Testis (tissue), 3 donors: ENCODE results near the gene OLFML1. TPM values are rescaled to one million over a fixed set of nuclear protein-coding genes. Genes with fewer than 3 reads are reported as not detected.

Experiments used
- DNase-seq: peaks from one replicate; pipeline ENCODE4 v3.0.0-alpha.2; 2019
- H3K27ac ChIP-seq, 2 donors: fragments of 200-600 bp; sonication (generic); one replicate each; pipeline ENCODE4 v1.5.1; 2019
- H3K27me3 ChIP-seq: fragments of 200-600 bp; sonication (generic); one replicate; pipeline ENCODE4 v1.5.1; 2019
- H3K36me3 ChIP-seq: fragments of 200-600 bp; sonication (generic); one replicate; pipeline ENCODE4 v1.5.1; 2017; ENCODE audit warnings: low read depth; ENCODE audit errors: missing control alignments
- H3K4me1 ChIP-seq: fragments of 200-600 bp; sonication (generic); one replicate; pipeline ENCODE4 v1.5.1; 2019
- H3K4me3 ChIP-seq, 2 donors: fragments of 200-600 bp; sonication (generic); one replicate each; pipeline ENCODE4 v1.5.1; 2017 to 2019
- H3K9me3 ChIP-seq: fragments of 200-600 bp; sonication (generic); one replicate; pipeline ENCODE4 v1.5.1; 2017
- CTCF ChIP-seq, 3 experiments: fragments of 450-650 bp in 2 of 3; fragments of 200-600 bp in 1 of 3; sonication (generic) in 1 of 3; IDR thresholded peaks; one replicate each; pipeline ENCODE4 v1.5.1; 2016 to 2019; ENCODE audit warnings: antibody characterized with exemption in 3 of 3, mild to moderate bottlenecking in 2 of 3, moderate library complexity in 1 of 3
- POLR2A ChIP-seq: fragments of 450-650 bp; IDR thresholded peaks from one replicate; pipeline ENCODE4 v1.6.1; 2017; ENCODE audit warnings: antibody characterized with exemption, mild to moderate bottlenecking, moderate library complexity
- WGBS, 2 donors: methylation state at CpG; one replicate each; pipeline ENCODE4 v1.1.5; 2018; 5-methylcytosine and 5-hydroxymethylcytosine counted together
- intact Hi-C: fragments of 100-400 bp; cut with DNase I; formaldehyde crosslinking; loops from one replicate; pipeline ENCODE4 v1.15.1; 2023; ENCODE audit warnings: low total_unique reads
- polyA plus RNA-seq: library from polyadenylated mRNA; stranded (reverse); fragments of 350-450 nt; fragmentation: Illumina TruSeq; extraction: RNeasy Lipid Tissue Mini Kit (QIAGEN cat#74804); gene quantifications from one replicate; pipeline ENCODE4 v1.2.3, GENCODE V29; 2014; ENCODE audit warnings: low read depth, low replicate concordance; ENCODE audit not compliant: insufficient read depth
- total RNA-seq, 2 donors: library from RNA; depleted of rRNA; stranded (reverse); fragments of >200 nt; gene quantifications; one replicate each; pipeline ENCODE4 v1.2.3, GENCODE V29; 2016

OLFML1 gene
- total and polyA plus RNA-seq, 3 donors from 2014 or later = 2.9 to 15.3 (median 3.0) TPM

GRCh38 chr11:7457211-7457610 is 28.1 kb upstream of the OLFML1 start:
- no peaks in the 10 kb centered on the region for H3K27me3 ChIP-seq
- 52 to 85% methylated on average over 1 of the region's 1 CpG for WGBS, 2 donors
- TF ChIP-seq POLR2A (no peak), CTCF (IDR thresholded peaks at IDR 0.05) (no peak)
- DNase-seq = no peak
- intact Hi-C loops = no loop called here
- H3K4me1 ChIP-seq = no peaks in the 10 kb centered on the region
- no peak overlapping the region for H3K4me3 ChIP-seq
- no peaks in the 10 kb centered on the region for H3K36me3 ChIP-seq
- H3K27ac ChIP-seq = no peak overlapping the region
- H3K9me3 ChIP-seq = no peaks in the 10 kb centered on the region

- Histone ChIP-seq H3K36me3 (no peaks in the 10 kb centered on the region), H3K4me3 (no peak overlapping the region), H3K27me3 (no peaks in the 10 kb centered on the region), H3K4me1 (no peaks in the 10 kb centered on the region), H3K9me3 (no peaks in the 10 kb centered on the region), H3K27ac (no peak overlapping the region)
- TF ChIP-seq CTCF (IDR thresholded peaks at IDR 0.05) (no peak), POLR2A (no peak)
- DNase-seq = no peak
- 89 to 94% methylated on average over 1 of the region's 1 CpG for WGBS, 2 donors
- intact Hi-C loops = no loop called here
Measured at GRCh38 chr11:7462706-7463105, 22.6 kb upstream of the OLFML1 start.

DNA sequence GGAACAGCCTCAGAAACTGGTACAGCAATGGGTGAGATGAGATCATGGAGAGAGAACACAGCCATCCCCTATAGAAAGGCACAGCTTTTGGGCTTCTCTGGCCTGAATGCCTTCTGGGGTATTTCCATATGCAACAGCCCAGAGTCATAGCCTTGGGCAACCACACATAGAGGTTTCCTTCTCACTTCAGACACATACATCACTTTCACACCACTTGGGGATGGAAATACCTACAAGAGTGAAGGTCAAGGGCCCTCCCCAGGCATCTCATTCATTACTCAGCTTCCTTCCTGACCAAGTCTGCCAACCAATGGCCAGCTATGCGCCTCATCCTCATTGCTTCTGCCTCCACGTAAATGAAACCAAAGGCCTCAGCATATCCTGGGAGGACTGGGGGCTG is 17.7 kb upstream of the OLFML1 start:
- Histone ChIP-seq H3K36me3 (no peaks in the 10 kb centered on the region), H3K4me3 (no peak overlapping the region), H3K27ac (no peak overlapping the region), H3K4me1 (no peaks in the 10 kb centered on the region), H3K27me3 (no peaks in the 10 kb centered on the region), H3K9me3 (no peaks in the 10 kb centered on the region)
- intact Hi-C loops = no loop called here
- no peak for DNase-seq
- WGBS, 2 donors = 88 to 95% methylated on average over 2 of the region's 2 CpGs
- TF ChIP-seq POLR2A (no peak), CTCF (IDR thresholded peaks at IDR 0.05) (no peak)

- intact Hi-C loops = no loop called here
- H3K27me3 ChIP-seq = no peaks in the 10 kb centered on the region
- TF ChIP-seq POLR2A = no peak
- no peak for TF ChIP-seq CTCF (IDR thresholded peaks at IDR 0.05)
- 90 to 93% methylated on average over 5 of the region's 5 CpGs for WGBS, 2 donors
- no peak for DNase-seq
- no peak overlapping the region for H3K27ac ChIP-seq
- H3K36me3 ChIP-seq = no peaks in the 10 kb centered on the region
- no peak overlapping the region for H3K4me3 ChIP-seq
- no peaks in the 10 kb centered on the region for H3K4me1 ChIP-seq
- H3K9me3 ChIP-seq = no peaks in the 10 kb centered on the region
Measured at GRCh38 chr11:7469351-7469865, 15.9 kb upstream of the OLFML1 start.

DNA sequence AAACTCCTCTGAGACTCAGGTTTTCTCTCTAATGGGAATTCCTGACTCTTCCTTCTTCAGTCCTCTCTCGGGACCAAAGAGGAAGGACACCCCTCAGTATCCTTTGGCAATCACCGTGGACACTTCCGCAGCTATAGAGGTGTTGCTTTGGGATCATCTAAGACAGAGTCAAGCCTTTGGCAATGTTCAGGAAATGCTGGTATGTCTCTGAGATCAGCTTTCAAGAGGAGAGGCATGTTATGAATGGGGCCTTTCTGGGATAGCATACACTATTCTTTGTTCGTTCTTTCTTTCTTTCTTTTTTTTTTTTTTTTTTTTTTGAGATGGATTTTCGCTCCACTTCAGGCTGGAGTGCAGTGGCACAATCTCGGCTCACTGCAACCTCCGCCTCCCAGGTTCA is 14.2 kb upstream of the OLFML1 start:
- Histone ChIP-seq H3K4me3 (no peak overlapping the region), H3K27me3 (no peaks in the 10 kb centered on the region), H3K36me3 (no peaks in the 10 kb centered on the region), H3K4me1 (no peaks in the 10 kb centered on the region), H3K27ac (no peak overlapping the region), H3K9me3 (no peaks in the 10 kb centered on the region)
- TF ChIP-seq POLR2A (no peak), CTCF (IDR thresholded peaks at IDR 0.05) (no peak)
- no peak for DNase-seq
- WGBS, 2 donors = 93% methylated on average over 7 of the region's 7 CpGs
- intact Hi-C loops = no loop called here
